Inferior parietal cortex (tissue), 1 donor: ENCODE measurements around the gene PTPRZ1.

ENCODE experiments used
- DNase-seq: peaks from one replicate; pipeline ENCODE4 v3.0.0-alpha.2; 2016; ENCODE audit errors: extremely low spot score

PTPRZ1 gene

GRCh38 chr7:121891731-121892130, 18.8 kb downstream of the PTPRZ1 start:
- DNase-seq: no peak

- no peak for DNase-seq
Observed at GRCh38 chr7:121901026-121901425, 28.1 kb downstream of the PTPRZ1 start.

GRCh38 chr7:121904120-121904519, 31.2 kb downstream of the PTPRZ1 start:
- no peak for DNase-seq

- DNase-seq: no peak
Observed at GRCh38 chr7:121908042-121908441, 35.1 kb downstream of the PTPRZ1 start.

GRCh38 chr7:121909716-121910345, 36.9 kb downstream of the PTPRZ1 start:
- no peak for DNase-seq

GRCh38 chr7:121913947-121914675, 41.1 kb downstream of the PTPRZ1 start:
- DNase-seq: no peak

- no peak for DNase-seq
Observed at GRCh38 chr7:121914676-121915279, 41.8 kb downstream of the PTPRZ1 start.

GRCh38 chr7:121916211-121916610, 43.2 kb downstream of the PTPRZ1 start:
- DNase-seq: no peak

GRCh38 chr7:121919986-121920385, 47.0 kb downstream of the PTPRZ1 start:
- DNase-seq: no peak

GRCh38 chr7:121924269-121925186, 51.6 kb downstream of the PTPRZ1 start:
- no peak for DNase-seq

- no peak for DNase-seq
Observed at GRCh38 chr7:121931149-121931902, 58.4 kb downstream of the PTPRZ1 start.

GRCh38 chr7:121932768-121933167, 59.8 kb downstream of the PTPRZ1 start:
- no peak for DNase-seq

GRCh38 chr7:121936951-121937623, 64.1 kb downstream of the PTPRZ1 start:
- DNase-seq: no peak

GRCh38 chr7:121938429-121938996, 65.6 kb downstream of the PTPRZ1 start:
- DNase-seq: no peak

GRCh38 chr7:121940918-121941317, 68.0 kb downstream of the PTPRZ1 start:
- no peak for DNase-seq

GRCh38 chr7:121941830-121942229, 68.9 kb downstream of the PTPRZ1 start:
- DNase-seq: no peak

- DNase-seq: no peak
Observed at GRCh38 chr7:121945066-121945465, 72.1 kb downstream of the PTPRZ1 start.

GRCh38 chr7:121945480-121946236, 72.7 kb downstream of the PTPRZ1 start:
- no peak for DNase-seq

GRCh38 chr7:121953164-121953563, 80.2 kb downstream of the PTPRZ1 start:
- no peak for DNase-seq

- no peak for DNase-seq
Observed at GRCh38 chr7:121953601-121954000, 80.6 kb downstream of the PTPRZ1 start.
